Measurements from ENCODE around the gene CEP164.
"Not testable (repeated sequence)": the region's sequence is repeated elsewhere in the genome, so short reads cannot be mapped to it uniquely, and the experiment has no call there.

The CEP164 gene

GRCh38 chr11:117399100-117399840 lies 71.6 kb downstream of the CEP164 start:
- DNase-seq, result not testable (repeated sequence)

DNA sequence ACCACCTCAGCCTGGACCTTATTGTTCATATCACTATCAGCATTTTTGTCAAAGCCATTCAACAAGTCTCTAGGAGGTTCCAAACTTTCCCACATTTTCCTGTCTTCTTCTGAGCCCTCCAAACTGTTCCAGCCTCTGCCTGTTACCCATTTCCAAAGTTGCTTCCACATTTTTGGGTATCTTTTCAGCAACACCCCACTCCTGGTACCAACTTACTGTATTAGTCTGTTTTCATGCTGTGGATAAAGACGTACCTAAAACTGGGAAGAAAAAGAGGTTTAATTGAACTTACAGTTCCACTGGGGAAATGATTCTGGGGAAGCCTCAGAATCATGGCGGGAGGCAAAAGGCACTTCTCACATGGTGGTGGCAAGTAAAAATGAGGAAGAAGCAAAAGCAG lies 78.2 kb downstream of the CEP164 start:
- DNase-seq, result not testable (repeated sequence)

- DNase-seq, result no peak
Measured at GRCh38 chr11:117407016-117407415, 79.4 kb downstream of the CEP164 start.

DNA sequence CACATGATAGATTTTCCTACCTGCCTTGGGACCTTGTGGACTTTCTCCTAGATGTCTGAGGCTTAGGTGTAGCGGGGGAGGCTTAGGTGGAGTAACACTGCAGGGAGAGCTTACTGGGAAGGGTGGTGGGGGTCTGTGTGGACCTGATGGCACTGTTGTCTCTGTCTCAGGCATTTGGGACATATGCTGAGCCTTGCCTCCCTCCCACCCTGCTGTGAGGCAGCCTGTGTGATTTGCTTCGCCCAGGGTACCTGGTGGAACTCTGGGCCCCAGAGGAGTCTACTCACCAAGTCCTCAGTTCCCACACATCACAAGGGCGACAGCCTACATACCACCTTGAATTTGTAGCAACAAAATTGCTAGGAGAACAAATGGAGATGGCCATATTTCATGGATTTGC lies 80.7 kb downstream of the CEP164 start:
- no peak for DNase-seq

DNA sequence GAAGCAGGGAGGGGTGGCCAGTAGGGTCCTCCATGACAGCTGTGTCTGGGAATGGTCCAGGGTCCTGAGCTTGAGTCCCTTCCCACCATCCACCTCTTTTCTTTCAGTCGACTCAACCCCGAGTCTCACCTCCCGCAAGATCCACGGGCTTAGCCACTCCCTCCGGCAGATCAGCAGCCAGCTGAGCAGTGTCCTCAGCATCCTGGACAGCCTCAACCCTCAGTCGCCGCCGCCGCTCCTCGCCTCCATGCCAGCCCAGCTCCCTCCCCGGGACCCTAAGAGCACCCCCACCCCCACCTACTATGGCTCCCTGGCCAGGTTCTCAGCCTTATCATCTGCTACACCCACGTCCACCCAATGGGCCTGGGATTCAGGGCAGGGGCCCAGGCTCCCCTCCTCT lies 81.9 kb downstream of the CEP164 start:
- DNase-seq, result no peak

GRCh38 chr11:117410238-117410637 lies 82.6 kb downstream of the CEP164 start:
- no peak for DNase-seq

GRCh38 chr11:117410861-117411710 lies 83.4 kb downstream of the CEP164 start:
- no peak for DNase-seq

DNA sequence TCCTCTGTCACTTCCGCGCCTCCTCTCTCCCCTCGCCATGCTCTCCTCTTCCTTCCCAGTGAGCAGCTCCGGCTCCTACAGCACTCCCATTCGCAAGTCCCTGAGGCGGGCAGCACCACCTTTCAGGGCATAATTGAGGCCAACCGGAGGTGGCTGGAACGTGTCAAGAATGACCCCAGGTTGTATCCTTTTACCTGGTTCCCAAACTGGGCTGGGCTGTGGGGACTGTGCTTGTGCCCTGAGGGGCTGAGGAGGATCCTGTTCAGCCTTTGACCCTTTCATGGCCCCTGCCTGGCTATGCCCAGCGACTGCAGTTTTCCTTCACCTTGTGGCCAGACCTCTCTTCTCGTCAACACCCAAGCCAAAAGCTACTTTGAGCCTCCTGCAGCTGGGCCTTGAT lies 84.1 kb downstream of the CEP164 start:
- no peak for DNase-seq

- no peak for DNase-seq
Measured at GRCh38 chr11:117412176-117412575, 84.5 kb downstream of the CEP164 start.

GRCh38 chr11:117412653-117413275 lies 85.1 kb downstream of the CEP164 start:
- DNase-seq, result no peak

GRCh38 chr11:117413616-117414015 lies 86.0 kb downstream of the CEP164 start:
- DNase-seq, result no peak

GRCh38 chr11:117414724-117415123 lies 87.1 kb downstream of the CEP164 start:
- DNase-seq, result no peak

GRCh38 chr11:117415358-117415896 lies 87.8 kb downstream of the CEP164 start:
- no peak for DNase-seq

DNA sequence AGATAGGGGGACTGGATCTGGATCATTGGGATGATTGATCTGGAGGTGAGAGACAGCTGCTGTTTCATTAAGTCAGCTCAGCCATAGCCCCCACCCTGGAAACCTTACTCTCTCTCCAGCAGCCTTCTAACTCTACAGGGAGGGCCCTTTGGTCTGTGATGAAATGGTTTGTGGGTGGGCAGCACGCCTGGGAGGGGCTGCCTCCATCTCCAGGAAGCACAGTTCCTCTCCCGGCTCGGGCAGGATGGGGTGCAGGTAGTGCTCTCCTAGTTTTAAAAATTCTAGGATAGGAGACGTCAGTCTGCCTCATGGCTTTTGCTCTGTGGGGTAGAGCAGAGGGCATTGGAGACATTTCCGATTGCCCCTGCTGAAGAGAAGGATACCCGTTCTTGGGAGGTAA lies 89.7 kb downstream of the CEP164 start:
- no peak for DNase-seq

- no peak for DNase-seq
Measured at GRCh38 chr11:117417856-117418255, 90.2 kb downstream of the CEP164 start.

- DNase-seq, result no peak
Measured at GRCh38 chr11:117418737-117419481, 91.3 kb downstream of the CEP164 start.

DNA sequence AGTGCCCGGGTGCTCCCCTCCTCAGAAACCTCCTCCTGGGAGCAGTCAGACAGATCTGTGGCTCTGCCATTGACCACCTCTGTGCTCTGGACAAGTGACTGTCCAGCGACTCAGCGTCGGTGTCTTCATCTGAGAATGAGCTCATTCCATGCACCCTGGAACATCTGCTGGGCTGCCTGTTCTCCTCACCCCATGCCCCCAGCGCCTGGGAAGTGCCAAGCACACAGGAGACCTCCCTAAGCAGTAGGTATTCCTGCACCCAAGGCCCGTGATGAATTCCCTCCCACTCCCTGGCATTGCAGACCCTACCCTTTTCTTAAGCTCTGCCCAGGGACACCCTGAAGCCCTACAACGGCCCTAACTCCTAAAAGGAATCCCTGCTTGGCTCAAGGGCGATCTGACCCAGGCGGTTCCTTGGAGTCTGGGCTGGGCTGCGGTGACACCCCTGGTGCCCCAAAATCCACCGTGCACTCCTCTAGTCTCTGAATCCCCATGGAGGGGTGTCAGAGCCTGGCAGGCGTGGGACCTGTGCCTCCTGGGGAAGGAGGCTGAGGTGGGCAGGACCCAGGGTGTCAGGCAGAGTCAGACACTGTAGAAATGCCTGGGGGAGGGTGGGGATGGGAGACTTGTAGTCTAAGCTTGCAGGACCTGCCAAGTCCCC lies 92.0 kb downstream of the CEP164 start:
- no peak for DNase-seq

- no peak for DNase-seq
Measured at GRCh38 chr11:117420143-117420485, 92.5 kb downstream of the CEP164 start.

GRCh38 chr11:117420598-117420997 lies 92.9 kb downstream of the CEP164 start:
- no peak for DNase-seq

GRCh38 chr11:117421041-117421440 lies 93.4 kb downstream of the CEP164 start:
- no peak for DNase-seq

DNA sequence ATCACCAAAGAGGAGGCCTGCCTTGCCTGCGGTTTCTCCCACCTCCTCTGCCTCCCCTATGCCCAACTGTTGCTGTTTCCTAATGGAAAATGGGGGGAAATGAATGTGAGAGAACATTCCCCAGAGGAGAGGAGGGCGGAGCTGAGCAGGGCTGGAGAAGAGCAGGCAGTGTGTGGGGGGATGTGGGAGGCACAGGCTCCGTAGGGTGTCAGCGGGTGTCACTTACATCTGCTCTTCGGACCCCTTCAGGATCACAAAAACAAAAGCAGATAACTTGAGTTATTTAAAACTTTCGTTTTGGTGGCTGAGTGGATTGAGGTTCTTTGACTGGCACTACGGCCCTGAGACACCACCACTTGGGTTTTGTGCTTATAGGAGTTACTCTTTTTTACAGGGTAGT lies 93.8 kb downstream of the CEP164 start:
- no peak for DNase-seq

GRCh38 chr11:117423046-117423575 lies 95.5 kb downstream of the CEP164 start:
- DNase-seq, result no peak

All from activated CD4-positive, alpha-beta T cell treated with anti-CD3 and anti-CD28 coated beads, Interleukin-2, amount 50 U/mL, for 16 hours (primary cell).